NCI-H2107 treated with DMSO at 0.1 percent for 48 hours (cell line): ENCODE results near the gene NTNG2.

ENCODE experiments used
- DNase-seq: peaks from one replicate; lab custom pipeline; 2025; ENCODE audit not compliant: unreplicated experiment; lab: John Stamatoyannopoulos, UW

Gene NTNG2

GRCh38 chr9:132169672-132170392 lies 8.0 kb downstream of the NTNG2 start:
- peak; percentile 33 for DNase-seq

GRCh38 chr9:132171702-132172101 lies 9.8 kb downstream of the NTNG2 start:
- no peak for DNase-seq

- no peak for DNase-seq
Observed at GRCh38 chr9:132172185-132172584, 10.3 kb downstream of the NTNG2 start.

- DNase-seq: no peak
Observed at GRCh38 chr9:132175431-132175830, 13.6 kb downstream of the NTNG2 start.

GRCh38 chr9:132176338-132176737 lies 14.5 kb downstream of the NTNG2 start:
- no peak for DNase-seq

GRCh38 chr9:132181796-132182313 lies 20.0 kb downstream of the NTNG2 start:
- no peak for DNase-seq

GRCh38 chr9:132182314-132183091 lies 20.6 kb downstream of the NTNG2 start:
- DNase-seq: peak; percentile 25

GRCh38 chr9:132183134-132183533 lies 21.3 kb downstream of the NTNG2 start:
- DNase-seq: no peak

- DNase-seq: no peak
Observed at GRCh38 chr9:132183715-132184114, 21.9 kb downstream of the NTNG2 start.

GRCh38 chr9:132184124-132184523 lies 22.3 kb downstream of the NTNG2 start:
- DNase-seq: peak; percentile 75

- no peak for DNase-seq
Observed at GRCh38 chr9:132185073-132186009, 23.5 kb downstream of the NTNG2 start.

GRCh38 chr9:132187121-132187620 lies 25.3 kb downstream of the NTNG2 start:
- peak; percentile 69 for DNase-seq

- peak; percentile 36 for DNase-seq
Observed at GRCh38 chr9:132190966-132191365, 29.1 kb downstream of the NTNG2 start.

GRCh38 chr9:132192728-132193127 lies 30.9 kb downstream of the NTNG2 start:
- no peak for DNase-seq

- DNase-seq: no peak
Observed at GRCh38 chr9:132193227-132194124, 31.6 kb downstream of the NTNG2 start.

GRCh38 chr9:132194508-132194907 lies 32.6 kb downstream of the NTNG2 start:
- DNase-seq: no peak

GRCh38 chr9:132197315-132197714 lies 35.5 kb downstream of the NTNG2 start:
- DNase-seq: no peak

GRCh38 chr9:132197856-132198550 lies 36.1 kb downstream of the NTNG2 start:
- no peak for DNase-seq

- no peak for DNase-seq
Observed at GRCh38 chr9:132199056-132199455, 37.2 kb downstream of the NTNG2 start.
